Gastrocnemius medialis (tissue), 4 donors: ENCODE data around the gene ZNF670. TPM values are rescaled to one million over a fixed set of nuclear protein-coding genes. Genes with fewer than 3 reads are reported as not detected.
A peak's percentile ranks its signal among the peaks of the same experiment; 100 is the strongest.

Experiments used
- ATAC-seq, 2 donors: fragments of 150-250 bp; one replicate each; pipeline ENCODE4 v1.9.1; 2016
- DNase-seq, 2 donors: peaks; one replicate each; pipeline ENCODE4 v3.0.0-alpha.2; 2019
- H3K27ac ChIP-seq, 4 donors: fragments of 200-600 bp; sonication (generic); 1 replicate in 1 of 4; 2 replicates in 3 of 4; pipeline ENCODE4 v1.5.1; 2016 to 2018; ENCODE audit warnings: mild to moderate bottlenecking in 2 of 4, moderate library complexity in 1 of 4
- H3K27me3 ChIP-seq, 3 donors: fragments of 200-600 bp; sonication (generic) in 2 of 3; 1 replicate in 1 of 3; 2 replicates in 2 of 3; pipeline versions ENCODE4 v1.5.1 to v1.6.0; 2016 to 2019; ENCODE audit warnings: mild to moderate bottlenecking in 1 of 3, moderate library complexity in 1 of 3
- H3K36me3 ChIP-seq, 2 donors: fragments of 200-600 bp; sonication (generic) in 1 of 2; one replicate each; pipeline ENCODE4 v1.5.1; 2017 to 2018
- H3K4me1 ChIP-seq, 2 donors: fragments of 200-600 bp; sonication (generic) in 1 of 2; one replicate each; pipeline ENCODE4 v1.5.1; 2016 to 2017; ENCODE audit warnings: mild to moderate bottlenecking in 2 of 2
- H3K4me3 ChIP-seq, 4 donors: fragments of 200-600 bp; sonication (generic) in 3 of 4; 1 replicate in 1 of 4; 2 replicates in 3 of 4; pipeline ENCODE4 v1.5.1; 2016 to 2019; ENCODE audit warnings: mild to moderate bottlenecking in 2 of 4
- H3K9me3 ChIP-seq, 3 donors: fragments of 200-600 bp; sonication (generic) in 2 of 3; 1 replicate in 1 of 3; 2 replicates in 2 of 3; pipeline ENCODE4 v1.5.1; 2016 to 2019
- CTCF ChIP-seq, 5 experiments: fragments of 450-650 bp in 3 of 5; fragments of 200-600 bp in 2 of 5; sonication (generic) in 2 of 5; IDR thresholded peaks in 4 of 5; conservative IDR thresholded peaks in 1 of 5; 1 replicate in 4 of 5; 2 replicates in 1 of 5; pipeline ENCODE4 v1.5.1; 2016 to 2019; ENCODE audit warnings: antibody characterized with exemption in 5 of 5, mild to moderate bottlenecking in 3 of 5, moderate library complexity in 3 of 5
- POLR2A ChIP-seq, 2 donors: fragments of 450-650 bp; IDR thresholded peaks; one replicate each; pipeline ENCODE4 v1.6.1; 2017; ENCODE audit warnings: antibody characterized with exemption in 2 of 2, mild to moderate bottlenecking in 2 of 2, moderate library complexity in 2 of 2
- in situ Hi-C, 4 donors: fragments of 200-750 bp; cut with MboI; loops; one replicate each; pipeline versions ENCODE4 v1.15.0 to v1.8.0; 2017; ENCODE audit warnings: low sequenced_read_pairs in 4 of 4
- intact Hi-C: fragments of 100-400 bp; cut with DNase I; formaldehyde crosslinking; loops from one replicate; pipeline ENCODE4 v1.15.1; 2023; ENCODE audit warnings: low total_unique reads
- total RNA-seq, 4 donors: library from RNA; depleted of rRNA; stranded (reverse); fragments of >200 nt; gene quantifications; one replicate each; pipeline versions ENCODE4 v1.1.0 to v1.2.3, GENCODE V29; 2016

ZNF670 gene
- total RNA-seq, 4 donors from 2014 or later, result 0.49 to 1.3 (median 0.52) TPM

- Histone ChIP-seq H3K36me3 (peaks cover 6 to 19% of the 10 kb centered on the region in 2 donors), H3K27me3 (no peaks in the 10 kb centered on the region), H3K27ac (no peak overlapping the region), H3K9me3 (peaks cover 0 to 2% (median 0%) of the 10 kb centered on the region in 3 donors), H3K4me1 (peaks cover 19 to 21% of the 10 kb centered on the region in 2 donors), H3K4me3 (no peak overlapping the region)
- DNase-seq, result no peak
- intact Hi-C loops, result loop anchor here (2.0 to 10.0 kb wide), 2 partner anchors 105 to 541 kb away; partner anchors contain the start of genes CNST and TFB2M
- in situ Hi-C loops, result loop anchor here in 1 of 4 donors (10.0 kb wide), 1 partner anchor 171 kb away; the partner anchor contains the start of gene AHCTF1
- no peak for ATAC-seq
- TF ChIP-seq CTCF (IDR thresholded peaks at IDR 0.05 in 4 of 5, conservative IDR thresholded peaks at IDR 0.05 in 1 of 5) (no peak), POLR2A (IDR thresholded peaks at IDR 0.05) (no peak)
These were observed 27.4 kb upstream of the ZNF670 start for GRCh38 chr1:247105966-247106365.

GRCh38 chr1:247104965-247105364 is 26.4 kb upstream of the ZNF670 start:
- peaks cover 11 to 29% of the 10 kb centered on the region in 2 donors for H3K36me3 ChIP-seq
- H3K4me3 ChIP-seq, result peak overlapping the region; percentile 73 to 95 (median 90)
- ATAC-seq (peak in 1 of 2 donors; percentile 5), DNase-seq (no peak)
- H3K27me3 ChIP-seq, result no peaks in the 10 kb centered on the region
- in situ Hi-C loops (loop anchor here in 1 of 4 donors (10.0 kb wide), 1 partner anchor 170 kb away; the partner anchor contains the start of gene AHCTF1), intact Hi-C loops (loop anchor here (1.0 to 10.0 kb wide), 5 partner anchors 27 to 540 kb away; partner anchors contain the start of genes AHCTF1, CNST, TFB2M and ZNF496)
- H3K4me1 ChIP-seq, result peaks cover 12 to 15% of the 10 kb centered on the region in 2 donors
- TF ChIP-seq CTCF (IDR thresholded peaks at IDR 0.05 in 4 of 5, conservative IDR thresholded peaks at IDR 0.05 in 1 of 5) (no peak), POLR2A (IDR thresholded peaks at IDR 0.05) (no peak)
- peaks cover 0 to 7% (median 7%) of the 10 kb centered on the region in 3 donors for H3K9me3 ChIP-seq
- H3K27ac ChIP-seq, result peak overlapping the region; percentile 92 to 94 (median 94)

- peak within 1 kb of the TSS; percentile 92 to 94 (median 94) for H3K27ac ChIP-seq
- H3K4me3 ChIP-seq, result peak within 1 kb of the TSS; percentile 73 to 95 (median 90)
- DNase-seq, result peak; percentile 97 to 98
- peaks cover 11 to 38% of the 10 kb centered on the region in 2 donors for H3K36me3 ChIP-seq
- in situ Hi-C loops (loop anchor here in 1 of 4 donors (10.0 kb wide), 1 partner anchor 169 kb away; the partner anchor contains the start of gene AHCTF1), intact Hi-C loops (loop anchor here (1.0 to 10.0 kb wide), 5 partner anchors 26 to 539 kb away; partner anchors contain the start of genes AHCTF1, CNST, TFB2M and ZNF496)
- peaks cover 12 to 15% of the 10 kb centered on the region in 2 donors for H3K4me1 ChIP-seq
- TF ChIP-seq POLR2A (IDR thresholded peaks at IDR 0.05) (peak; percentile 73 to 77), CTCF (IDR thresholded peaks at IDR 0.05 in 4 of 5, conservative IDR thresholded peaks at IDR 0.05 in 1 of 5) (no peak)
- ATAC-seq, result peak; percentile 99
- peaks cover 0 to 7% (median 7%) of the 10 kb centered on the region in 3 donors for H3K9me3 ChIP-seq
- H3K27me3 ChIP-seq, result no peaks in the 10 kb centered on the region
These were observed 25.4 kb upstream of the ZNF670 start, which contains the start of gene ZNF669 for GRCh38 chr1:247103859-247104591. Gene ZNF669 (minus strand): TSS chr1:247104356. CDS start chr1:247104199, 157 bp downstream.

GRCh38 chr1:247102381-247102780 is 23.8 kb upstream of the ZNF670 start:
- in situ Hi-C loops, result loop anchor here in 1 of 4 donors (10.0 kb wide), 1 partner anchor 168 kb away; the partner anchor contains the start of gene AHCTF1
- no peak overlapping the region for H3K27ac ChIP-seq
- ATAC-seq (no peak), DNase-seq (no peak)
- no peak for TF ChIP-seq POLR2A (IDR thresholded peaks at IDR 0.05)
- TF ChIP-seq CTCF (IDR thresholded peaks at IDR 0.05 in 4 of 5, conservative IDR thresholded peaks at IDR 0.05 in 1 of 5), result no peak
- peaks cover 0 to 7% (median 7%) of the 10 kb centered on the region in 3 donors for H3K9me3 ChIP-seq
- peaks cover 12 to 15% of the 10 kb centered on the region in 2 donors for H3K4me1 ChIP-seq
- H3K36me3 ChIP-seq, result peaks cover 11 to 51% of the 10 kb centered on the region in 2 donors
- H3K27me3 ChIP-seq, result no peaks in the 10 kb centered on the region
- intact Hi-C loops, result loop anchor here (5.0 to 10.0 kb wide), 2 partner anchors 230 to 538 kb away; partner anchors contain the start of genes CNST, TFB2M and ZNF496
- peak overlapping the region in 1 of 4 donors; percentile 73 for H3K4me3 ChIP-seq
